Iris pigment epithelial cell (primary cell): ENCODE measurements around the gene G6PC1.
"Not testable (repeated sequence)": the region's sequence is repeated elsewhere in the genome, so short reads cannot be mapped to it uniquely, and the experiment has no call there.

ENCODE experiments used
- DNase-seq: peaks from one replicate; pipeline ENCODE4 v3.0.0-alpha.2; 2011; ENCODE audit warnings: low read depth

G6PC1 gene

DNA sequence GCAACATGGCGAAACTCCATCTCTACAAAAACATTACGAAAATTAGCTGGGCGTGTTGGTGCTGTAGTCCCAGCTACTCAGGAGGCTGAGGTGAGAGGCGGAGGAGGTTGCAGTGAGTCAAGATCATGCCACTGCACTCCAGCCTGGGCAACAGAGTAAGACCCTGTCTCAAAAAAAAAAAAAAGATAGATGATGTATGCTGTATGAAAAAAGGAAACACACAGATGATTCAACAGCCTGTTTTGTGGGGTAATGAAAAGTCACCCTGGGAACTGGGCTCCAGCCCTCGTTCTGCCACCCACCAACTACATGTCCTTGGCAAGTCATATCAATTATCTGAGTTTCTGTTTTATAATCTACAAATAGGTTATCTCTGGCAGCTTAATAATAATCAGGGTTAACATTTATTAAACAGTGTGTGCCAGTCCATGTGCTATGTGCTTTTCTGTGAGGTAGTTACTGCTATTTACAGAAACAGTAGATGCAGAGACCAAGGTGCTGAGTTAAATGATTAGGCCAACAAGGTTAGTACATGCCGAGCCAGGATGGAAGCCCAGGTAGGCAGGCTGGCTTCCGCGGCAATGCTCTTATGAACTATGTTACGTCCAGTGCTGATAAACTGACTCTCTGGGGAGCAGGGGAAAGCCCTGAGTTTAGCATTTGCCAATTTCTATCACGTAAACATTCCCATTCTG, 1.1 kb downstream of the G6PC1 start:
- DNase-seq = no peak

DNA sequence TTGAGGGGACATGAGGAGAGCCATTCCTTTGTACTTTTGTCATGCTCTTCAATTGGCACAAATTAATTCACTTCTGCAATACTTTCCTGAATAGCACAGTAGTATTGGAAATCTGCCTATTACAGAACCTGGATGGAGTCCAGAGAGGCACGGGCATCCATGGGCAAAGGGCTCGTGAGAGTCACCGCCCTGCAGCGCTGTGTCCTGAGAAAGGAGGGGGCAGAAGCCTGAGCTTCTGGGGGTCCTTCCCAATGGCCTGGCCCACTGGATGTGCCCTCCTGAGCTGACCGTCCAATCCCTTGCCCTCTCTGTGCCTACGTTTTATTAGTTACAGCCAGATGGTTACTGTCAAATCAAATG, 3.5 kb downstream of the G6PC1 start:
- no peak for DNase-seq

- no peak for DNase-seq
Measured at GRCh38 chr17:42906772-42907446, 6.3 kb downstream of the G6PC1 start.

- DNase-seq = no peak
Measured at GRCh38 chr17:42908872-42909700, 8.5 kb downstream of the G6PC1 start.

- peak; percentile 42 for DNase-seq
Measured at GRCh38 chr17:42913522-42913921, 12.9 kb downstream of the G6PC1 start.

- DNase-seq = no peak
Measured at GRCh38 chr17:42913981-42914617, 13.5 kb downstream of the G6PC1 start.

DNA sequence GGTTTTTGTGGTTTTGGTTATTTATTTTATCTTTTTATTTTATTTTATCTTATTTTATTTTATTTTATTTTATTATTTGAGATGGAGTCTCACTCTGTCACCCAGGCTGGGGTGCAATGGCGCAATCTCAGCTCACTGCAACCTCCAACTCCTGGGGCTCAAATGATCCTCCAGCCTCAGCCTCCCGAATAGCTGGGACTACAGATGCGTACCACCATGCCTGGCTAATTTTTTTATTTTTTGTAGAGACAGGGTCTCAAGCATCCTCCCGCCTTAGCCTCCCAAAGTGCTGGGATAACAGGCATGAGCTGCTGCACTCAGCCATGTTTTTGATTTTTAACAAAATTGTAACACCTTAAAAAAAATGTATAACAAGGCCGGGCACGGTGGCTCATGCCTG, 14.7 kb downstream of the G6PC1 start:
- DNase-seq = not testable (repeated sequence)

GRCh38 chr17:42916388-42917235, 16.0 kb downstream of the G6PC1 start:
- not testable (repeated sequence) for DNase-seq

DNA sequence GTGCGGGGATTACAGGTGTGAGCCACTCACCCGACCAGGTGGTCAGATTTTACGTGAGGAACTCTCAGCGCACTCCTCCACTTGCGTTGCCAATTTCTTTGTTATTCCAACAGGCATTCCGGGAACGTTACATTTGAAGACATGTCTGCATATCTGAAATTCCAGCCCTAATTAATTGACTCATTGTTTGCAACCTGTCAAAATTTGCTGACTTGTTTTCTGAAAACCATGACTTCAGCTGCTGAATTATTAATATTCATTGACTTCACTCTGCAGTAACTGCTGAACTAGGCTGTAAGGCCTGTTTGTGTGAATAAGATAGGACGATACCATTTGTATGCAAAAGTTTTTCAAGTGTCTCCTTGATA, 16.6 kb downstream of the G6PC1 start:
- no peak for DNase-seq

GRCh38 chr17:42918902-42919521, 18.4 kb downstream of the G6PC1 start:
- no peak for DNase-seq

DNA sequence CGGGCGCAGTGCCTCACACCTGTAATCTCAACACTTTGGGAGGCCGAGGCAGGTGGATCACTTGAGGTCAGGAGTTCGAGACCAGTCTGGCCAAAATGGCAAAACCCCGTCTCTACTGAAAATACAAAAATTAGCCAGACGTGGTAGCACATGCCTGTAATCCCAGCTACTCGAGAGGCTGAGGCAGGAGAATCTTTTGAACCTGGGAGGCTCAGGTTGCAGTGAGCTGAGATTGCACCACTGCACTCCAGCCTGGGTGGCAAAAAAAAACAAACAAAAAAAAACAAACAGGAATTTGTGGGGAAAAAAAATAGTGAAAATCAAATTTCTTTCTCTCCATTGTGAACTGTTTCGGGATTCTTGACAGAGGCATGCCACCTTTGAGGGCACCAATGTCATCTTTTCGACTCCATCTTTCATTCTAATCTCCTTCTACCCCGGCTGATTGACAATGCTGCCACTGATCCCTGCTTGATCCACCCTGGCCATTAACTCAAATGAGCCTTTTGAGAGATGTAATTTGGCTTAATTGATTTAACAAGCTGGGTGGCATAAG, 19.0 kb downstream of the G6PC1 start:
- not testable (repeated sequence) for DNase-seq

DNA sequence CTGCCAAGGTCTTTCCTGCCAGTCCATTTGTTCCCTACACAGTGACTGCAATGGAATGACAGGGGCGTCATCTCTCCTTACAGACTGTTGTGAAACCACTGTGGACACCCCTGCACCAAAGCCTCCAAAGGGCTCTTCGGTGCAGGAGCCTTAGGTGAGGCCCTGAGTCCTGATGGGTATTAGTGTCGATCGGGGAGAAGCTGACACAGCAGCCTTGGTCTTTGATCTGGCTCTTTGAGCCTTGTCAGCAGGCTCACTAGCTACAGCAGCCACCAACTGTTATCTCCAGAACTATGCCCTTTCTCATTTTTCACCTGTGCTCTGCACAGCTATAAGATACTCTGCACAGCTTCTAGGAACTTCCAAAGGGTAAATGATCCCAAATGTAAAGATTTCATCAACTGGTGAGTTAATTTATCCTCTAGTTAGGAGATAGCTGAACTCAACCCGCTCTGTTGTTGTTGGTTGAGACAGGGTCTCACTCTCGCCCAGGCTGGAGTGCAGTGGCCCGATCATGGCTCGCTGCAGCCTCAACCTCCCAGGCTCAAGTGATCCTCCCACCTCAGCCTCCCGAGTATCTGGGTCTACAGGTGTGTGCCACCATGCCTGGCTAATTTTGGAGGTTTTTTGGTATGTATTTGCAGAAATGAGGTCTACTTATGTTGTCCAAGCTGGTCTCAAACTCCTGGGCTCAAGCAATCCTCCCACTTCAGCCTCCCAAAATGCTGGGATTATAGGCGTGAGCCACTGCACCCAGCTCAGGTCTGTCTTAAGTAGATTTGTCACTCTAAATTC, 19.7 kb downstream of the G6PC1 start:
- DNase-seq = no peak

DNA sequence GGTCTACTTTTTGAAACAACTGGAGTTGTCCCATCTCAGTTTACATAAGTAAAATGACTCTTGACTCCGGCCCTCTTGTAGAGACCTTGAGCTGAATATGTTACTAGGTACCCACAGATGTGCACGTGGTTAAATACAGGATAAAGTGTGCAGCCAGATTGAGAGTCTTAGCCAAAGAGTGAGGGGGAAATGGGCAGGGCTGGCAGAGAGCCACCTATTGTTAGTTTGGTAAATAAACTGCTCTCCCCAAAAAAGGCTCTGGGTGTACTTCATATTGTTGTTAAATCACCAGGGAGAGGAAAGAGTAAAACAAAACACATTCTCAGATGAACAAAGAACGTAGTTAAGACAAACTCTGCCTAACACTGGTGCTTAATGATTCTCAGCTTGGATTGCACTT, 20.3 kb downstream of the G6PC1 start:
- DNase-seq = no peak

DNA sequence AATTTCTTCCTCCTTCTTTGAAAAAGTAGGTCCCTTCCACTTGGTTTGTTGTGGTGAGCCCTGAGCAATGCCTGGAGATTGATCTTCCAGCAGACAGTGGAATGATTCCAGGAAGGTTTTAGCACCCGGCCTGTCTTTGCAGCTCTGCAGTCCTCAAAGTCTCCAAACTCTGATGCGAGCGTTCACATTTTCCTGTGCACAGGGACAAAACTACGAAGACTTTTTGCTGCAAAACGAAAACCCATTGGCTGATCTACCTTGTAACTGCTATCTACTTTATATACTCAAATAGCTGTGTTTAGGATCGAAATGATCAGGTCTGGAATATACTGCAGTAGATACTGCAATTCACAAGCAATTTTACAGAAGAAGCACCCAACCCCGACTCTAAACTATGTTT, 21.7 kb downstream of the G6PC1 start:
- no peak for DNase-seq

DNA sequence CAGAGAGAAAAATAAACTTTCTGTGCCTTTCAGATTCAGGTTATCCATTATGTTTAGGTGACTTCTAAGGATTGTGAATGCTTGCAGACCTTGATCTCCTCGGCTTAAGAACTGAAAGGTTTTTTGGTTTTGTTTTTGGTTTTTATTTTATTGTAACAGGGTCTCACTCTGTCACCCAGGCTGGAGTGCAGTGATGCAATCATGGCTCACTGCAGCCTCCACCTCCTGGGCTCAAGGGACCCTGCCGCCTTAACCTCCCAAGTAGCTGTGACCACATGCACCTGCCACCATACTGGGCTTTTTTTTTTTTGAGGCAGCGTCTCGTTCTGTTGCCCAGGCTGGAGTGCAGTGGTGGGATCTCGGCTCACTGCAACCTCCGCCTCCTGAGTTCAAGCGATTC, 22.9 kb downstream of the G6PC1 start:
- DNase-seq = not testable (repeated sequence)

DNA sequence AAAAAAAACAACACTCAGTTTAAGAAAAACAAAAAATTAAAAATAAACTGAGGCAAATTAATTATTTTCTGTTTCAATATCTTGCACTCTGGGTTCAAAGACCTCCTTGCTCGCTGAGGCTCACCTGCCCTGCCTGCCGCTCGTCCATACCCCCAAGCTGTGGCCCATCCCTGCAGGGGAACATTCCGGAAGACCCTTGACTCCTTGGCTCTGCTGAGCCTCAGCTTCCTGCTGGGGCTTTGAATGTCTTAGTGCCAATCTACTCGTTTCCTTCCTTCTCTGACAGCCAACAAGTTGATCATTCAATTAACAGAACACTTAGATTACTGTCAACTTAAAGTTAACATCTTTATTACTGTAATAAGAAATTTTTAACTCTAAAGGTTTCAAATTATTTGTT, 24.3 kb downstream of the G6PC1 start:
- no peak for DNase-seq

GRCh38 chr17:42928714-42929496, 28.3 kb downstream of the G6PC1 start:
- DNase-seq = peak; percentile 85

DNA sequence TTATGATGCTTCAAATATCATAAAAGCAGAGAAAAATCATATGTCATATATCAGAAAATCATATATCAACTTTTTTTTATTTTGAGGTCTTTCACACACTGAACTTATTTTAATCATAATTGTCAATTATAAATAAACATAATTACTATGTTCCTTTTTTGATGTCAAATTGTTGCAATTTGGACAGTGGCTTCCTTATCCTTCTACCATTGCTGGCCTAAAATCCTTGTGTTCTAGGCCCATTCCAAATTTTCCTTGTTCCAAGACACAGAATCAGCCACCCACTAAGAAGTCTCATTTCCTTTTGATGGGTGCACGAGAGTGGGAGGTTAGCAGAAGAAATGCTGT, 28.9 kb downstream of the G6PC1 start:
- DNase-seq = no peak
